GM12878 (cell line): ENCODE results near the gene RNF166. TPM values are rescaled to one million over a fixed set of nuclear protein-coding genes. Genes with fewer than 3 reads are reported as not detected.

ENCODE experiments used
- ATAC-seq: fragments of 200-7000 bp; cut with Tn5 transposase; 3 replicates; pipeline ENCODE4 v1.9.1; 2020; ENCODE audit warnings: mild to moderate bottlenecking, moderate library complexity
- BruUV-seq: library from RNA; stranded (reverse); fragments of 400-500 nt; replicated peaks from 2 replicates; lab custom pipeline; 2021; lab: Mats Ljungman, UMichigan
- CTCF ChIA-PET: fragments of 300-600 bp; sonication (Branson Sonifier 250); formaldehyde crosslinking; extraction: SDS; loops from one replicate; lab custom pipeline; 2021; ENCODE audit warnings: inconsistent platforms; lab: Yijun Ruan, JAX
- POLR2A ChIA-PET: fragments of 350-600 bp; formaldehyde crosslinking; extraction: SDS; loops from one replicate; lab custom pipeline; 2021; ENCODE audit warnings: inconsistent platforms; lab: Charles Lee
- RAD21 ChIA-PET: fragments of 300-600 bp; sonication (Branson Sonifier 250); formaldehyde crosslinking; loops from one replicate; lab custom pipeline; 2023; ENCODE audit warnings: antibody characterized with exemption; ENCODE audit not compliant: unreplicated experiment; lab: Charles Lee
- SMC1A ChIA-PET: fragments of 300-600 bp; sonication (Branson Sonifier 250); formaldehyde crosslinking; loops from one replicate; lab custom pipeline; 2023; ENCODE audit not compliant: unreplicated experiment, uncharacterized antibody; lab: Charles Lee
- DNase-seq: peaks from one replicate; pipeline ENCODE4 v3.0.0-alpha.2; 2011; ENCODE audit warnings: low read depth, low spot score
- FAIRE-seq: peaks from 3 replicates; lab custom pipeline; 2011; peaks lifted over from hg19 to GRCh38; lab: Jason Lieb, UNC
- H2AFZ ChIP-seq: 2 replicates; pipeline ENCODE4 v1.6.0; 2011; ENCODE audit warnings: low read depth, low read length, control low read depth; ENCODE audit not compliant: control insufficient read depth
- H3K27ac ChIP-seq: 2 replicates; pipeline ENCODE4 v1.5.1; 2011; ENCODE audit warnings: control low read depth; ENCODE audit not compliant: control insufficient read depth, insufficient read depth
- H3K27me3 ChIP-seq, 2 experiments: replicated peaks in 1 of 2; 2 replicates each; pipeline versions ENCODE4 v1.6.0 to v1.6.1; 2011; ENCODE audit warnings: low read length in 1 of 2; ENCODE audit not compliant: control insufficient read depth in 2 of 2, insufficient read depth in 2 of 2
- H3K36me3 ChIP-seq, 2 experiments: 2 replicates each; pipeline ENCODE4 v1.5.1; 2011; ENCODE audit warnings: low read length in 1 of 2; ENCODE audit not compliant: control insufficient read depth in 2 of 2, insufficient read depth in 2 of 2
- H3K4me1 ChIP-seq: 2 replicates; pipeline ENCODE4 v1.6.1; 2011; ENCODE audit warnings: mild to moderate bottlenecking, low read length, moderate library complexity, mixed read lengths; ENCODE audit not compliant: control insufficient read depth, insufficient read depth
- H3K4me2 ChIP-seq: 2 replicates; pipeline ENCODE4 v1.6.0; 2011; ENCODE audit warnings: control low read depth; ENCODE audit not compliant: control insufficient read depth, insufficient read depth
- H3K4me3 ChIP-seq: fragments of 200-600 bp; sonication (generic); 2 replicates; pipeline ENCODE4 v1.5.1; 2016
- H3K79me2 ChIP-seq: 2 replicates; pipeline ENCODE4 v1.6.0; 2011; ENCODE audit warnings: low read length; ENCODE audit not compliant: control insufficient read depth, insufficient read depth
- H3K9ac ChIP-seq: 2 replicates; pipeline ENCODE4 v1.8.0; 2011; ENCODE audit warnings: low read length, control low read depth, mixed read lengths; ENCODE audit not compliant: control insufficient read depth, insufficient read depth
- H3K9me3 ChIP-seq: replicated peaks from 3 replicates; pipeline ENCODE4 v1.5.1; 2011; ENCODE audit warnings: mild to moderate bottlenecking, low read length; ENCODE audit not compliant: control insufficient read depth, insufficient read depth
- H4K20me1 ChIP-seq: 2 replicates; pipeline ENCODE4 v1.6.0; 2011; ENCODE audit not compliant: control insufficient read depth, insufficient read depth
- IKZF1 ChIP-seq: fragments of 450-650 bp; conservative IDR thresholded peaks from 2 replicates; pipeline ENCODE4 v1.6.1; 2017; ENCODE audit warnings: antibody characterized with exemption, mild to moderate bottlenecking
- POLR2AphosphoS2 ChIP-seq: IDR thresholded peaks from 2 replicates; pipeline ENCODE4 v1.6.1; 2011; ENCODE audit warnings: low read depth, mild to moderate bottlenecking, low read length, improper control_type of control experiment, moderate library complexity
- POLR2AphosphoS5 ChIP-seq: IDR thresholded peaks from 2 replicates; pipeline ENCODE4 v1.6.1; 2011; ENCODE audit warnings: mild to moderate bottlenecking, low read length, inconsistent platforms
- WGBS: methylation state at CpG from one replicate; pipeline ENCODE4 v1.1.6; 2016; ENCODE audit warnings: low lambda C conversion rate; ENCODE audit not compliant: insufficient replicate concordance, insufficient coverage; ENCODE audit errors: missing lambda C conversion rate; 5-methylcytosine and 5-hydroxymethylcytosine counted together
- in situ Hi-C: fragments of 300-500 bp; cut with MboI; formaldehyde crosslinking; loops from 9 replicates; pipeline ENCODE4 v1.14.3; 2018; ENCODE audit warnings: mixed read lengths
- intact Hi-C: fragments of 100-400 bp; cut with micrococcal nuclease; formaldehyde crosslinking; loops from one replicate; pipeline ENCODE4 v1.14.2; 2022; ENCODE audit not compliant: unreplicated experiment
- polyA plus RNA-seq, 11 experiments: library from polyadenylated mRNA; depleted of rRNA in 4 of 11; unstranded in 6 of 11; stranded (reverse) in 5 of 11; fragments of >200 nt; fragmentation: Nextera tagmentation in 4 of 11; fragmentation: Illumina TruSeq in 1 of 11; extraction: Ambion mirVana in 4 of 11; extraction: Trizol in 1 of 11; gene quantifications; 1 replicate in 1 of 11; 2 replicates in 10 of 11; pipeline versions ENCODE4 v1.2.1 to v1.2.3, GENCODE V29; 2011 to 2016; ENCODE audit warnings: inconsistent platforms in 2 of 11, missing spikeins in 2 of 11, low read depth in 1 of 11
- total RNA-seq, 4 experiments: library from RNA; depleted of rRNA in 3 of 4; stranded (reverse); fragments of >200 nt in 3 of 4; fragmentation: Illumina TruSeq in 1 of 4; extraction: Trizol in 1 of 4; gene quantifications; 2 replicates each; pipeline versions ENCODE4 v1.2.1 to v1.2.3, GENCODE V29; 2013 to 2021
- TF ChIP-seq, protein P1 (sequence below): fragments of 450-650 bp; formaldehyde crosslinking; IDR thresholded peaks from 2 replicates; pipeline ENCODE4 v1.4.0; 2020; ENCODE audit warnings: mild to moderate bottlenecking, moderate library complexity

Gene RNF166
- total and polyA plus RNA-seq, 10 of the 15 experiments (the other 5 are each of a cell fraction or from before 2014, with no cell fraction given), result 0.48 to 32.8 (median 12.1) TPM

DNA sequence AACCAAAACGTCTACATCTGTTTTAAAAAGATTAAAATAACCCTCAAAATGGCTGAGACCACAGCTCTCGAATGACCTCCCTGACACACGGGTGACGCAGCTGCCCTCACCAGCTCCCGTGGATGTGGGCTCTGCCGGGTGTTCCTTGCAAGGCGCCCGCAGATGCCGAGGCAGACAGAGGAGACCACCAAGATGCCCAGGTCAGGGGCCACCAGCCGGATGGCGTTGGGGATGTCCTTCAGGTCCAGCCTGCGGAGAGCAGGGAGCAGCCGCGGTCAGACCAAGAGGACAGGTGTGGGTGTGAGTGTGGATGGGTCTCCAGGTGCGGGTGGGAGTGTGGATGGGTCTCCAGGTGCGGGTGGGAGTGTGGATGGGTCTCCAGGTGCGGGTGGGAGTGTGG, 35.2 kb upstream of the RNF166 start:
- Histone ChIP-seq H3K79me2 (no peaks in the 10 kb centered on the region; the same call in none of the 2 replicates), H3K4me3 (no peak overlapping the region), H3K9me3 (no peaks in the 10 kb centered on the region), H4K20me1 (no peaks in the 10 kb centered on the region), H3K4me2 (no peak overlapping the region), H3K9ac (no peak overlapping the region), H3K27me3 (no peaks in the 10 kb centered on the region), H3K36me3 (peaks cover 4 to 32% of the 10 kb centered on the region in 2 experiments; a peak in 3 of 4 replicates), H3K4me1 (peaks cover 14% of the 10 kb centered on the region), H3K27ac (no peak overlapping the region), H2AFZ (no peak overlapping the region)
- 83% methylated on average over 15 of the region's 17 CpGs for WGBS
- POLR2A ChIA-PET, result no interaction called here
- ATAC-seq (no peak), DNase-seq (no peak), FAIRE-seq (no peak)
- TF ChIP-seq IKZF1 (no peak), POLR2AphosphoS5 (no peak), POLR2AphosphoS2 (no peak)
- TF ChIP-seq, protein P1, sequence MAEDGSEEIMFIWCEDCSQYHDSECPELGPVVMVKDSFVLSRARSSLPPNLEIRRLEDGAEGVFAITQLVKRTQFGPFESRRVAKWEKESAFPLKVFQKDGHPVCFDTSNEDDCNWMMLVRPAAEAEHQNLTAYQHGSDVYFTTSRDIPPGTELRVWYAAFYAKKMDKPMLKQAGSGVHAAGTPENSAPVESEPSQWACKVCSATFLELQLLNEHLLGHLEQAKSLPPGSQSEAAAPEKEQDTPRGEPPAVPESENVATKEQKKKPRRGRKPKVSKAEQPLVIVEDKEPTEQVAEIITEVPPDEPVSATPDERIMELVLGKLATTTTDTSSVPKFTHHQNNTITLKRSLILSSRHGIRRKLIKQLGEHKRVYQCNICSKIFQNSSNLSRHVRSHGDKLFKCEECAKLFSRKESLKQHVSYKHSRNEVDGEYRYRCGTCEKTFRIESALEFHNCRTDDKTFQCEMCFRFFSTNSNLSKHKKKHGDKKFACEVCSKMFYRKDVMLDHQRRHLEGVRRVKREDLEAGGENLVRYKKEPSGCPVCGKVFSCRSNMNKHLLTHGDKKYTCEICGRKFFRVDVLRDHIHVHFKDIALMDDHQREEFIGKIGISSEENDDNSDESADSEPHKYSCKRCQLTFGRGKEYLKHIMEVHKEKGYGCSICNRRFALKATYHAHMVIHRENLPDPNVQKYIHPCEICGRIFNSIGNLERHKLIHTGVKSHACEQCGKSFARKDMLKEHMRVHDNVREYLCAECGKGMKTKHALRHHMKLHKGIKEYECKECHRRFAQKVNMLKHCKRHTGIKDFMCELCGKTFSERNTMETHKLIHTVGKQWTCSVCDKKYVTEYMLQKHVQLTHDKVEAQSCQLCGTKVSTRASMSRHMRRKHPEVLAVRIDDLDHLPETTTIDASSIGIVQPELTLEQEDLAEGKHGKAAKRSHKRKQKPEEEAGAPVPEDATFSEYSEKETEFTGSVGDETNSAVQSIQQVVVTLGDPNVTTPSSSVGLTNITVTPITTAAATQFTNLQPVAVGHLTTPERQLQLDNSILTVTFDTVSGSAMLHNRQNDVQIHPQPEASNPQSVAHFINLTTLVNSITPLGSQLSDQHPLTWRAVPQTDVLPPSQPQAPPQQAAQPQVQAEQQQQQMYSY (CRISPR knock-in tag), result no peak
- CTCF ChIA-PET, result interaction anchor here (0.6 kb wide), 1 partner anchor 11 kb away, joined by 4 read pairs; no protein-coding TSS in a partner anchor
- intact Hi-C loops, result loop anchor here (10.0 kb wide), 1 partner anchor 473 kb away; the partner anchor contains the start of gene ZNF778
- RAD21 ChIA-PET, result no interaction called here
- SMC1A ChIA-PET, result no interaction called here
- BruUV-seq, result no TSS peak
- in situ Hi-C loops, result no loop called here
